ENCODE data around the gene MARK4.

DNA sequence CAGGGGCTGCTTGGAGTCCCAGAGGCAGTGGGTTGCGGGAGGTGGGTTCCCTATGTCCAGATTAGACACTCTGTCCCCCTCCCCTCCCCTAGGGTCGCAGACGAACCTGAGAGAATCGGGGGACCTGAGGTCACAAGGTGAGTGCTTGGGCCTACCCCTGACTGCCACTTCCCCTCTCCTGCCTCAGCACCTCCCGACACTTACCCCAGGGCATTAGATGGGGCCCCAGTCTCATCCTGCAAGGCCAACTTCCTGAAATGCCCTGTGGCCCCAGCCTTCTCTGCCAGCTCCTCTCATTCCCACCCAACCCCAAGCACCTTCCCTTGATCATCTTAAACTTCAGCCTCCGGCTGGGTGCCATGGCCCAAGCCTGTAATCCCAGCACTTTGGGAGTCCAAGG is 48.6 kb downstream of the MARK4 start:
- TF ChIP-seq SP1 (CRISPR knock-in tag; conservative IDR thresholded peaks at IDR 0.05) = no peak
- no peak for TF ChIP-seq NR1H2 (CRISPR knock-in tag; IDR thresholded peaks at IDR 0.05)
- TF ChIP-seq CTCF (IDR thresholded peaks at IDR 0.05) = no peak
- no peak for TF ChIP-seq FOXP1 (CRISPR knock-in tag; IDR thresholded peaks at IDR 0.05; ENCODE audit: borderline replicate concordance)
- no peak for TF ChIP-seq ARID4B (CRISPR knock-in tag; IDR thresholded peaks at IDR 0.05; ENCODE audit: borderline replicate concordance)
- TF ChIP-seq HMGXB4 (CRISPR knock-in tag; IDR thresholded peaks at IDR 0.05) = no peak
- TF ChIP-seq, protein P1, sequence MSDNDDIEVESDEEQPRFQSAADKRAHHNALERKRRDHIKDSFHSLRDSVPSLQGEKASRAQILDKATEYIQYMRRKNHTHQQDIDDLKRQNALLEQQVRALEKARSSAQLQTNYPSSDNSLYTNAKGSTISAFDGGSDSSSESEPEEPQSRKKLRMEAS (CRISPR knock-in tag; IDR thresholded peaks at IDR 0.05) = no peak
- TF ChIP-seq ELF4 (CRISPR knock-in tag; IDR thresholded peaks at IDR 0.05; ENCODE audit: low read depth) = no peak
- no peak for TF ChIP-seq E2F1 (CRISPR knock-in tag; IDR thresholded peaks at IDR 0.05)
